SHP77 (cell line): Measurements from ENCODE around the gene GALNT9.
"Not testable (repeated sequence)": the region's sequence is repeated elsewhere in the genome, so short reads cannot be mapped to it uniquely, and the experiment has no call there.

Source experiments
- DNase-seq, 2 experiments: peaks; one replicate each; lab custom pipeline; 2025; lab: John Stamatoyannopoulos, UW

GALNT9 gene

GRCh38 chr12:132358241-132359225 is 29.1 kb upstream of the GALNT9 start:
- DNase-seq, result not testable (repeated sequence)

GRCh38 chr12:132357623-132358186 is 28.3 kb upstream of the GALNT9 start:
- DNase-seq, result no peak

GRCh38 chr12:132356691-132357622 is 27.6 kb upstream of the GALNT9 start:
- peak in 1 of 2 experiments; percentile 26 for DNase-seq

GRCh38 chr12:132355742-132356681 is 26.6 kb upstream of the GALNT9 start:
- no peak for DNase-seq

- DNase-seq, result no peak
Measured at GRCh38 chr12:132354982-132355680, 25.7 kb upstream of the GALNT9 start.

GRCh38 chr12:132354211-132354981 is 25.0 kb upstream of the GALNT9 start:
- DNase-seq, result no peak

GRCh38 chr12:132353811-132354210 is 24.4 kb upstream of the GALNT9 start:
- no peak for DNase-seq

GRCh38 chr12:132352896-132353800 is 23.8 kb upstream of the GALNT9 start:
- no peak for DNase-seq

GRCh38 chr12:132351751-132352495 is 22.5 kb upstream of the GALNT9 start:
- DNase-seq, result no peak

GRCh38 chr12:132349501-132350131 is 20.2 kb upstream of the GALNT9 start:
- no peak for DNase-seq

GRCh38 chr12:132348176-132348575 is 18.8 kb upstream of the GALNT9 start:
- no peak for DNase-seq

GRCh38 chr12:132347176-132347855 is 17.9 kb upstream of the GALNT9 start:
- no peak for DNase-seq

GRCh38 chr12:132346471-132347175 is 17.2 kb upstream of the GALNT9 start:
- DNase-seq, result no peak

- no peak for DNase-seq
Measured at GRCh38 chr12:132345561-132346200, 16.3 kb upstream of the GALNT9 start.

GRCh38 chr12:132345126-132345525 is 15.7 kb upstream of the GALNT9 start:
- DNase-seq, result no peak

- DNase-seq, result no peak
Measured at GRCh38 chr12:132344601-132345000, 15.2 kb upstream of the GALNT9 start.
